Measurements from ENCODE around the gene PTCH1. TPM values are rescaled to one million over a fixed set of nuclear protein-coding genes. Genes with fewer than 3 reads are reported as not detected.

Gene PTCH1
- total and polyA plus RNA-seq, 4 donors, result 3.1 to 31.1 (median 12.1) TPM

DNA sequence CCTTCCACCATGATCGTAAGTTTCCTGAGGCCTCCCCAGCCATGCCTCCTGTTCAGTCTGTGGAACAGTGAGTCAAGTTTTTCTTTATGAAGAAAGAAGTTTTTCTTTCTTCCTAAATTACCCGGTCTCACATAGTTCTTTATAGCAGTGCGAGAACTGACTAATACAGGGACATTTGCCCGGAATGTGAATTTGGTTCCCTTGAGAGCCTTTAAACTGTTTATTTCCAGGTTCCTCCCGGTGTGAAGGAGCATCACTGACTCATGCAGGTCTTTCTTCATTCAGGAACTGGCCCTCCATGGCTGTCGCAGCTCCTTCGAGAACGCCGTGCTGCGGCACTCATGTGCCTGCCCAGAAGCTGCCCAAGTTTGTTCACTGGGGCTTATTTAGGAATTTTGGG is 87.7 kb downstream of the PTCH1 start:
- no peak for ATAC-seq (ENCODE audit: insufficient read depth, low FRiP score)
- peaks cover 0 to 13% (median 0%) of the 10 kb centered on the region in 5 donors for H3K4me1 ChIP-seq (ENCODE audit: control insufficient read depth in 5 of 5, insufficient read depth in 5 of 5, low read length in 5 of 5)

DNA sequence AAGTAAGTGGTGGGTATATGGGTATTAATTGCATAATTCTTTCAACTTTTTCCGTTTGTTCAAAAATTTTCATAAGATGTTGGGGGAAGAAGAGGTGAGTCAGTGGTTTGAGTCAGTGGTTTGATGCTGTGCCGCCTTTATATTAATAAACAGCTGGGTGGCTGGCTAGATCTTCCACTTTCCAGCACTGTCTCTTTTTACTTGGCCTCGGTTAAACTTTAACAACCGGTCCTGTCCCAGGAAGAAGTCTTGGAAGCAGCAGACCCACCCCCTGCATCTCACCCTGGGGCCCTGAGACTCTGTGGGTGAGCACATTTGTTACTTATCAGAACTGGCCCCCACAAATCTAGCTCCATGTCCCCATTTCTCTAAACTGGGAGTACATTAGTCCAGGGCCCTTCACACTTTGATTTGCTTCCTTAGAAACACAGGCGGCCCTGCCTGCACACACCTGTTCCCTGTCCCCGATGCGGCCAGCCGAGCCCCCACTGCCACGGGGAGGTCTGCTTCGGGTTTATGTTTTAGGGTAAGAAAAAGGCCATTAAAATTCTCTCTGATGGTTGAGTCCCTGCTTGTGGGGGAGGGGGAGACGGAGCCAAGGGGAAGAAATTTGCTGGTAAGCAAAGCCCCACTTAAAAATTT is 90.7 kb downstream of the PTCH1 start:
- peaks cover 0 to 24% (median 9%) of the 10 kb centered on the region in 4 donors for H3K9me3 ChIP-seq (ENCODE audit: control insufficient read depth in 4 of 4, insufficient read depth in 3 of 4, low read length in 3 of 4)
- H3K27ac ChIP-seq (ENCODE audit: low read depth in 1 of 2, low read length in 1 of 2), result peak overlapping the region; percentile 40 to 92
- H3K9ac ChIP-seq (ENCODE audit: insufficient read depth in 1 of 2, low read length in 2 of 2), result peak overlapping the region; percentile 65 to 80
- ATAC-seq (ENCODE audit: insufficient read depth, low FRiP score) (peak; percentile 3), DNase-seq (no peak)
- peaks cover 0 to 7% (median 0%) of the 10 kb centered on the region in 5 donors for H3K4me1 ChIP-seq (ENCODE audit: control insufficient read depth in 5 of 5, insufficient read depth in 5 of 5, low read length in 5 of 5)
- 31 to 37% methylated on average over 11 of the region's 11 CpGs for WGBS, 2 donors
- TF ChIP-seq, protein P1, sequence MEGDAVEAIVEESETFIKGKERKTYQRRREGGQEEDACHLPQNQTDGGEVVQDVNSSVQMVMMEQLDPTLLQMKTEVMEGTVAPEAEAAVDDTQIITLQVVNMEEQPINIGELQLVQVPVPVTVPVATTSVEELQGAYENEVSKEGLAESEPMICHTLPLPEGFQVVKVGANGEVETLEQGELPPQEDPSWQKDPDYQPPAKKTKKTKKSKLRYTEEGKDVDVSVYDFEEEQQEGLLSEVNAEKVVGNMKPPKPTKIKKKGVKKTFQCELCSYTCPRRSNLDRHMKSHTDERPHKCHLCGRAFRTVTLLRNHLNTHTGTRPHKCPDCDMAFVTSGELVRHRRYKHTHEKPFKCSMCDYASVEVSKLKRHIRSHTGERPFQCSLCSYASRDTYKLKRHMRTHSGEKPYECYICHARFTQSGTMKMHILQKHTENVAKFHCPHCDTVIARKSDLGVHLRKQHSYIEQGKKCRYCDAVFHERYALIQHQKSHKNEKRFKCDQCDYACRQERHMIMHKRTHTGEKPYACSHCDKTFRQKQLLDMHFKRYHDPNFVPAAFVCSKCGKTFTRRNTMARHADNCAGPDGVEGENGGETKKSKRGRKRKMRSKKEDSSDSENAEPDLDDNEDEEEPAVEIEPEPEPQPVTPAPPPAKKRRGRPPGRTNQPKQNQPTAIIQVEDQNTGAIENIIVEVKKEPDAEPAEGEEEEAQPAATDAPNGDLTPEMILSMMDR (IDR thresholded peaks at IDR 0.05; ENCODE audit: control extremely low read depth, extremely low read depth), result no peak
- H3K36me3 ChIP-seq (ENCODE audit: control insufficient read depth in 4 of 4, insufficient read depth in 4 of 4, low read length in 4 of 4), result peaks cover 0 to 3% (median 1%) of the 10 kb centered on the region in 4 donors
- H3K4me3 ChIP-seq, result peak overlapping the region; percentile 6
- H3K27me3 ChIP-seq (ENCODE audit: control insufficient read depth in 3 of 3, insufficient read depth in 3 of 3, low read length in 2 of 3), result no peaks in the 10 kb centered on the region

More for the DNA sequence above, 87.7 kb downstream of the PTCH1 start:
- Histone ChIP-seq H3K27ac (ENCODE audit: low read depth in 1 of 2, low read length in 1 of 2) (no peak overlapping the region), H3K27me3 (ENCODE audit: control insufficient read depth in 3 of 3, insufficient read depth in 3 of 3, low read length in 2 of 3) (no peaks in the 10 kb centered on the region), H3K4me3 (no peak overlapping the region), H3K9me3 (ENCODE audit: control insufficient read depth in 4 of 4, insufficient read depth in 3 of 4, low read length in 3 of 4) (peaks cover 0 to 12% (median 3%) of the 10 kb centered on the region in 4 donors), H3K36me3 (ENCODE audit: control insufficient read depth in 4 of 4, insufficient read depth in 4 of 4, low read length in 4 of 4) (no peaks in the 10 kb centered on the region), H3K9ac (ENCODE audit: insufficient read depth in 1 of 2, low read length in 2 of 2) (no peak overlapping the region)
- TF ChIP-seq, protein P1 (IDR thresholded peaks at IDR 0.05; ENCODE audit: control extremely low read depth, extremely low read depth), result no peak
- WGBS, 2 donors, result 90 to 94% methylated on average over 10 of the region's 10 CpGs
- DNase-seq, result no peak

DNA sequence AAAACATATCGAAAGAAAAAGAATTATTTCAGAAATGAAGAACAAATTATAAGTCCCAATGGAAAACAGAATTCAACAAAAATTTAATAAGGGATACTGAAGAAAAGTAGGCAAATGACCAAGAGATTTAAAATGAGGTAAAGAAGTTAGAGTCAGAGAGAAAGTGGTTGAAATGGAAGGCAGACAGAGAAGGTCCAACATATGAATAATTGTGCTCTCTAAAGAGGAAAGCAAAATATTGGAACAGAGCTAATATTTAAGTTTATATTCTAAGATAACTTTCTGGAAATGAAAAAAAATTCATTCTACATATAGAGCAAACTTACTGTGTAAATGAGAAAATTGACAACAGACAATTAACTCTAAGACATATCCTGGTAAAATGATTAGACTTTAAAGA is 94.1 kb downstream of the PTCH1 start:
- peaks cover 0 to 12% (median 6%) of the 10 kb centered on the region in 4 donors for H3K9me3 ChIP-seq (ENCODE audit: control insufficient read depth in 4 of 4, insufficient read depth in 3 of 4, low read length in 3 of 4)
- no peak overlapping the region for H3K9ac ChIP-seq (ENCODE audit: insufficient read depth in 1 of 2, low read length in 2 of 2)
- H3K27me3 ChIP-seq (ENCODE audit: control insufficient read depth in 3 of 3, insufficient read depth in 3 of 3, low read length in 2 of 3), result no peaks in the 10 kb centered on the region
- no peak overlapping the region for H3K4me3 ChIP-seq
- WGBS, 2 donors, result 90 to 91% methylated on average over 1 of the region's 1 CpG
- DNase-seq (no peak), ATAC-seq (ENCODE audit: insufficient read depth, low FRiP score) (no peak)
- peaks cover 0 to 3% (median 1%) of the 10 kb centered on the region in 4 donors for H3K36me3 ChIP-seq (ENCODE audit: control insufficient read depth in 4 of 4, insufficient read depth in 4 of 4, low read length in 4 of 4)
- peaks cover 0 to 7% (median 0%) of the 10 kb centered on the region in 5 donors for H3K4me1 ChIP-seq (ENCODE audit: control insufficient read depth in 5 of 5, insufficient read depth in 5 of 5, low read length in 5 of 5)
- H3K27ac ChIP-seq (ENCODE audit: low read depth in 1 of 2, low read length in 1 of 2), result no peak overlapping the region
- TF ChIP-seq, protein P1 (IDR thresholded peaks at IDR 0.05; ENCODE audit: control extremely low read depth, extremely low read depth), result no peak
